Ishikawa (cell line): ENCODE data around the gene SGPP2.

Source experiments
- CEBPB ChIP-seq: IDR thresholded peaks from 2 replicates; pipeline ENCODE4 v1.6.1; 2012
- CREB1 ChIP-seq: IDR thresholded peaks from 2 replicates; pipeline ENCODE4 v1.6.1; 2012; ENCODE audit warnings: low read depth
- EGR1 ChIP-seq: IDR thresholded peaks from 2 replicates; pipeline ENCODE4 v1.6.1; 2012
- EP300 ChIP-seq: IDR thresholded peaks from 2 replicates; pipeline ENCODE4 v1.6.1; 2012; ENCODE audit warnings: borderline replicate concordance
- FOXM1 ChIP-seq: IDR thresholded peaks from 2 replicates; pipeline ENCODE4 v1.6.1; 2012; ENCODE audit warnings: low read depth, borderline replicate concordance
- MAX ChIP-seq: IDR thresholded peaks from 2 replicates; pipeline ENCODE4 v1.6.1; 2012
- NFIC ChIP-seq: IDR thresholded peaks from 2 replicates; pipeline ENCODE4 v1.6.1; 2012
- RAD21 ChIP-seq: IDR thresholded peaks from 2 replicates; pipeline ENCODE4 v1.6.1; 2012; ENCODE audit warnings: low read depth
- REST ChIP-seq: IDR thresholded peaks from 2 replicates; pipeline ENCODE4 v1.6.1; 2012; ENCODE audit warnings: low read depth, mild to moderate bottlenecking
- TAF1 ChIP-seq: IDR thresholded peaks from 2 replicates; pipeline ENCODE4 v1.6.1; 2012; ENCODE audit warnings: low read depth, mild to moderate bottlenecking
- TCF12 ChIP-seq: IDR thresholded peaks from 2 replicates; pipeline ENCODE4 v1.6.1; 2012; ENCODE audit warnings: low read depth
- TEAD4 ChIP-seq: IDR thresholded peaks from 2 replicates; pipeline ENCODE4 v1.6.1; 2012
- USF1 ChIP-seq: IDR thresholded peaks from 2 replicates; pipeline ENCODE4 v1.6.1; 2012
- YY1 ChIP-seq: IDR thresholded peaks from 2 replicates; pipeline ENCODE4 v1.6.1; 2012; ENCODE audit warnings: low read depth
- ZBTB7A ChIP-seq: IDR thresholded peaks from 2 replicates; pipeline ENCODE4 v1.6.1; 2012; ENCODE audit warnings: low read depth

Gene SGPP2

GRCh38 chr2:222470802-222471468 is 46.6 kb downstream of the SGPP2 start:
- TF ChIP-seq TAF1 = no peak
- TF ChIP-seq TEAD4 = no peak
- no peak for TF ChIP-seq CEBPB
- no peak for TF ChIP-seq RAD21
- no peak for TF ChIP-seq CREB1
- no peak for TF ChIP-seq USF1
- TF ChIP-seq TCF12 = no peak
- TF ChIP-seq ZBTB7A = no peak
- no peak for TF ChIP-seq REST
- no peak for TF ChIP-seq YY1
- no peak for TF ChIP-seq MAX
- no peak for TF ChIP-seq NFIC
- TF ChIP-seq EGR1 = no peak

GRCh38 chr2:222477962-222478608 is 53.7 kb downstream of the SGPP2 start:
- no peak for TF ChIP-seq ZBTB7A
- TF ChIP-seq MAX = no peak
- no peak for TF ChIP-seq CREB1
- TF ChIP-seq NFIC = no peak
- TF ChIP-seq REST = no peak
- no peak for TF ChIP-seq CEBPB
- TF ChIP-seq TAF1 = no peak
- no peak for TF ChIP-seq TCF12
- TF ChIP-seq USF1 = no peak
- no peak for TF ChIP-seq YY1
- TF ChIP-seq FOXM1 = no peak
- TF ChIP-seq RAD21 = no peak
- no peak for TF ChIP-seq EGR1
- TF ChIP-seq TEAD4 = no peak
- no peak for TF ChIP-seq EP300

- TF ChIP-seq CEBPB = no peak
- no peak for TF ChIP-seq MAX
- no peak for TF ChIP-seq EGR1
- TF ChIP-seq ZBTB7A = no peak
- no peak for TF ChIP-seq TAF1
- no peak for TF ChIP-seq YY1
- TF ChIP-seq NFIC = no peak
- no peak for TF ChIP-seq USF1
- TF ChIP-seq EP300 = no peak
- TF ChIP-seq RAD21 = no peak
- no peak for TF ChIP-seq FOXM1
- TF ChIP-seq CREB1 = no peak
- TF ChIP-seq TEAD4 = no peak
- no peak for TF ChIP-seq REST
- TF ChIP-seq TCF12 = no peak
Observed at GRCh38 chr2:222479859-222480258, 55.5 kb downstream of the SGPP2 start.
